K562 (cell line): ENCODE data around the gene RNU6-8. TPM values are rescaled to one million over a fixed set of nuclear protein-coding genes. Genes with fewer than 3 reads are reported as not detected.

Experiments used
- ATAC-seq: fragments of 200-7000 bp; cut with Tn5 transposase; 3 replicates; pipeline ENCODE4 v1.9.1; 2020; ENCODE audit warnings: moderate library complexity
- BruUV-seq: library from RNA; stranded (reverse); fragments of 400-500 nt; replicated peaks from 2 replicates; lab custom pipeline; 2021; lab: Mats Ljungman, UMichigan
- CTCF ChIA-PET: fragments of 300-600 bp; formaldehyde crosslinking; extraction: SDS; loops from one replicate; lab custom pipeline; 2021; ENCODE audit warnings: low intra/inter-chr PET ratio; lab: Yijun Ruan, JAX
- POLR2A ChIA-PET: fragments of 300-600, 350-650 bp; sonication (Branson Sonifier 250); formaldehyde crosslinking; extraction: SDS; loops from one replicate; lab custom pipeline; 2021; ENCODE audit warnings: antibody characterized with exemption, inconsistent platforms; lab: Yijun Ruan, JAX
- DNase-seq, 4 experiments: peaks; one replicate each; pipeline versions ENCODE4 v3.0.0 to v3.0.0-alpha.2; 2011 to 2018; ENCODE audit warnings: low spot score in 3 of 4, mixed read lengths in 3 of 4; ENCODE audit errors: extremely low read depth in 1 of 4
- FAIRE-seq: peaks from 2 replicates; lab custom pipeline; 2011; peaks lifted over from hg19 to GRCh38; lab: Jason Lieb, UNC
- H2AFZ ChIP-seq: 2 replicates; pipeline ENCODE4 v1.6.0; 2011; ENCODE audit warnings: low read depth, low read length, control low read depth, inconsistent platforms
- H3K27ac ChIP-seq: fragments of 200-600 bp; 3 replicates; pipeline ENCODE4 v1.8.0; 2011; ENCODE audit warnings: low read depth, mild to moderate bottlenecking, control low read depth, inconsistent platforms, low read length, moderate library complexity, mixed read lengths; ENCODE audit errors: extremely low read depth
- H3K27me3 ChIP-seq, 2 experiments: fragments of 300-600 bp in 1 of 2; 2 replicates in 1 of 2; 3 replicates in 1 of 2; pipeline versions ENCODE4 v1.6.0 to v1.8.0; 2011; ENCODE audit warnings: inconsistent platforms in 2 of 2, low read length in 2 of 2, mild to moderate bottlenecking in 1 of 2, mixed read lengths in 1 of 2, moderate library complexity in 1 of 2; ENCODE audit not compliant: control insufficient read depth in 2 of 2, insufficient read depth in 2 of 2
- H3K36me3 ChIP-seq: fragments of 300-600 bp; 3 replicates; pipeline ENCODE4 v1.8.0; 2011; ENCODE audit warnings: mild to moderate bottlenecking, low read length, inconsistent platforms; ENCODE audit not compliant: control insufficient read depth, insufficient read depth
- H3K4me1 ChIP-seq, 2 experiments: fragments of 200-600 bp in 1 of 2; replicated peaks in 1 of 2; 2 replicates in 1 of 2; 3 replicates in 1 of 2; pipeline versions ENCODE4 v1.5.1 to v1.8.0; 2011; ENCODE audit warnings: inconsistent platforms in 2 of 2, low read length in 2 of 2, mild to moderate bottlenecking in 1 of 2, mixed read lengths in 1 of 2, moderate library complexity in 1 of 2; ENCODE audit not compliant: control insufficient read depth in 2 of 2, insufficient read depth in 2 of 2
- H3K4me2 ChIP-seq: 2 replicates; pipeline ENCODE4 v1.6.1; 2011; ENCODE audit warnings: low read length, control low read depth, inconsistent platforms, mixed read lengths; ENCODE audit not compliant: insufficient read depth
- H3K4me3 ChIP-seq: fragments of 200-600 bp; sonication (generic), shearing (Covaris generic); 2 replicates; pipeline ENCODE4 v1.5.1; 2016; ENCODE audit warnings: control low read depth, inconsistent platforms
- H3K79me2 ChIP-seq: fragments of 200-600 bp; 3 replicates; pipeline ENCODE4 v1.8.0; 2011; ENCODE audit warnings: low read length, inconsistent platforms; ENCODE audit not compliant: control insufficient read depth, insufficient read depth
- H3K9ac ChIP-seq, 2 experiments: 2 replicates each; pipeline versions ENCODE4 v1.6.0 to v1.6.1; 2011; ENCODE audit warnings: low read depth in 2 of 2, low read length in 2 of 2, control low read depth in 1 of 2, inconsistent platforms in 1 of 2, mild to moderate bottlenecking in 1 of 2, mixed read lengths in 1 of 2; ENCODE audit not compliant: insufficient read depth in 1 of 2
- H3K9me1 ChIP-seq: one replicate; pipeline ENCODE4 v1.6.0; 2011; ENCODE audit warnings: inconsistent platforms, mild to moderate bottlenecking, low read length, moderate library complexity; ENCODE audit not compliant: control insufficient read depth, insufficient read depth
- H3K9me3 ChIP-seq: replicated peaks from 2 replicates; pipeline ENCODE4 v1.5.1; 2011; ENCODE audit warnings: low read depth, low read length, inconsistent platforms; ENCODE audit not compliant: control insufficient read depth, insufficient read depth
- H4K20me1 ChIP-seq: replicated peaks from 2 replicates; pipeline ENCODE4 v1.6.1; 2011; ENCODE audit warnings: low read length, inconsistent platforms, mixed read lengths; ENCODE audit not compliant: control insufficient read depth, insufficient read depth
- CSDE1 ChIP-seq, 2 experiments: fragments of 450-650 bp; IDR thresholded peaks; 2 replicates each; pipeline ENCODE4 v1.6.1; 2016; ENCODE audit warnings: mild to moderate bottlenecking in 1 of 2
- DMBX1 ChIP-seq: fragments of 250-450 bp; sonication (Bioruptor Pico); IDR thresholded peaks from 2 replicates; pipeline ENCODE4 v1.8.0; 2022; ENCODE audit warnings: inconsistent platforms, mild to moderate bottlenecking, moderate library complexity, borderline replicate concordance
- ETV6 ChIP-seq, 3 experiments: fragments of 150-350 bp in 1 of 3; sonication (generic) in 1 of 3; formaldehyde crosslinking in 1 of 3; IDR thresholded peaks; 2 replicates each; pipeline versions ENCODE4 v1.6.1 to v1.8.0; 2014 to 2022; ENCODE audit warnings: borderline replicate concordance in 2 of 3, low read depth in 2 of 3, antibody characterized with exemption in 1 of 3, low read length in 1 of 3, mild to moderate bottlenecking in 1 of 3, missing genetic modification reagents in 1 of 3
- HNRNPLL ChIP-seq: fragments of 200-400 bp; formaldehyde crosslinking; IDR thresholded peaks from 2 replicates; pipeline ENCODE4 v1.6.1; 2017; ENCODE audit warnings: low read length, low read depth, mild to moderate bottlenecking; ENCODE audit not compliant: poor library complexity, severe bottlenecking
- NR2F6 ChIP-seq: fragments of 450-650 bp; formaldehyde crosslinking; IDR thresholded peaks from 2 replicates; pipeline ENCODE4 v1.4.0; 2020; ENCODE audit warnings: mild to moderate bottlenecking
- SRF ChIP-seq, 2 experiments: fragments of 250-450, 450-650 bp in 1 of 2; sonication (Bioruptor Pico) in 1 of 2; sonication (generic) in 1 of 2; formaldehyde crosslinking; IDR thresholded peaks; 2 replicates each; pipeline versions ENCODE4 v1.5.0 to v1.5.1; 2020 to 2022; ENCODE audit warnings: mild to moderate bottlenecking in 1 of 2, missing genetic modification reagents in 1 of 2
- ZNF551 ChIP-seq: fragments of 250-450 bp; sonication (Bioruptor Pico); IDR thresholded peaks from 2 replicates; pipeline ENCODE4 v1.5.0; 2021; ENCODE audit warnings: mild to moderate bottlenecking, moderate library complexity
- WGBS: fragments of 100-300 bp; shearing (Covaris generic); methylation state at CpG from one replicate; pipeline ENCODE4 v1.1.6; 2016; ENCODE audit warnings: low coverage, mixed read lengths; ENCODE audit not compliant: insufficient coverage; ENCODE audit errors: missing lambda C conversion rate; 5-methylcytosine and 5-hydroxymethylcytosine counted together
- in situ Hi-C: fragments of 300-500 bp; cut with MboI; formaldehyde crosslinking; loops from 4 replicates; pipeline ENCODE4 v1.15.0; 2018; ENCODE audit warnings: inconsistent platforms, mixed read lengths
- intact Hi-C: fragments of 100-400 bp; cut with micrococcal nuclease; formaldehyde crosslinking; loops from 2 replicates; pipeline ENCODE4 v1.14.2; 2022
- polyA plus RNA-seq, 8 experiments: library from polyadenylated mRNA; depleted of rRNA in 4 of 8; stranded (reverse) in 5 of 8; unstranded in 3 of 8; fragments of >200 nt; fragmentation: Nextera tagmentation in 2 of 8; fragmentation: Illumina TruSeq in 1 of 8; extraction: Ambion mirVana in 2 of 8; extraction: Trizol in 1 of 8; gene quantifications; 2 replicates each; pipeline versions ENCODE4 v1.2.1 to v1.2.3, GENCODE V29; 2011 to 2014; ENCODE audit warnings: inconsistent platforms in 1 of 8, missing spikeins in 1 of 8
- total RNA-seq, 7 experiments: library from RNA; depleted of rRNA in 6 of 7; stranded (reverse); fragments of >200 nt in 6 of 7; fragmentation: Illumina TruSeq in 2 of 7; extraction: Trizol in 2 of 7; gene quantifications; 2 replicates each; pipeline versions ENCODE4 v1.2.1 to v1.2.3, GENCODE V29; 2011 to 2021; ENCODE audit warnings: low replicate concordance in 1 of 7

Gene RNU6-8
- total and polyA plus RNA-seq, 9 of the 15 experiments (the other 6 are each of a cell fraction or from before 2014, with no cell fraction given): not detected

- no peak for TF ChIP-seq ZNF551
- TF ChIP-seq ETV6 (IDR thresholded peaks at IDR 0.05; ENCODE audit: borderline replicate concordance in 1 of 2, low read depth in 2 of 2, low read length in 1 of 2): no peak
- no peak for TF ChIP-seq ETV6 (CRISPR knock-in tag; IDR thresholded peaks at IDR 0.05; ENCODE audit: borderline replicate concordance)
- TF ChIP-seq HNRNPLL: no peak
- no peak for TF ChIP-seq CSDE1 (IDR thresholded peaks at IDR 0.05)
- Histone ChIP-seq H3K79me2 (no peaks in the 10 kb centered on the region), H2AFZ (no peak overlapping the region), H3K9me1 (no peaks in the 10 kb centered on the region), H3K4me3 (no peak overlapping the region), H3K27ac (no peak overlapping the region), H4K20me1 (no peaks in the 10 kb centered on the region), H3K36me3 (no peaks in the 10 kb centered on the region), H3K4me1 (no peaks in the 10 kb centered on the region; a peak in 4 of 5 replicates), H3K9me3 (no peaks in the 10 kb centered on the region), H3K4me2 (no peak overlapping the region), H3K9ac (no peak overlapping the region), H3K27me3 (no peaks in the 10 kb centered on the region)
- intact Hi-C loops: no loop called here
- no TSS peak for BruUV-seq
- DNase-seq: no peak
- 50% methylated on average over 1 of the region's 3 CpGs for WGBS
- no peak for ATAC-seq
- ChIA-PET CTCF (no interaction called here), POLR2A (no interaction called here)
- in situ Hi-C loops: no loop called here
- no peak for FAIRE-seq
Observed at GRCh38 chr14:32208490-32208889, 5.4 kb upstream of the RNU6-8 start.

- Histone ChIP-seq H3K36me3 (no peaks in the 10 kb centered on the region), H3K27ac (no peak overlapping the region), H3K9me3 (no peaks in the 10 kb centered on the region), H3K4me2 (peak overlapping the region; percentile 17; the same call in 1 of the 2 replicates), H3K9ac (no peak overlapping the region), H4K20me1 (no peaks in the 10 kb centered on the region), H3K27me3 (no peaks in the 10 kb centered on the region), H3K9me1 (no peaks in the 10 kb centered on the region), H3K4me3 (no peak overlapping the region), H3K79me2 (no peaks in the 10 kb centered on the region), H2AFZ (peak overlapping the region; percentile 51; the same call in 1 of the 2 replicates), H3K4me1 (peaks cover 2 to 3% of the 10 kb centered on the region in 2 experiments; a peak in 4 of 5 replicates)
- intact Hi-C loops: no loop called here
- 8% methylated on average over 1 of the region's 2 CpGs for WGBS
- no peak for DNase-seq
- in situ Hi-C loops: no loop called here
- CTCF ChIA-PET: no interaction called here
- no TSS peak for BruUV-seq
- no peak for FAIRE-seq
- POLR2A ChIA-PET: interaction anchor here (0.6 kb wide), 1 partner anchor 413 kb away, joined by 3 read pairs; no protein-coding TSS in a partner anchor
- TF ChIP-seq SRF (CRISPR knock-in tag; IDR thresholded peaks at IDR 0.05) (peak in 1 of 2 experiments; percentile 59; a peak in 1 of 4 replicates), NR2F6 (no peak), DMBX1 (CRISPR knock-in tag) (no peak)
- no peak for ATAC-seq
Observed at GRCh38 chr14:32206552-32206951, 3.5 kb upstream of the RNU6-8 start.
